SK-N-SH treated with all-trans-retinoic acid at 6 μM for 48 hours (cell line): ENCODE data around the gene PCDHGB3.
"Not testable (repeated sequence)": the region's sequence is repeated elsewhere in the genome, so short reads cannot be mapped to it uniquely, and the experiment has no call there.

Experiments used
- BACH2 ChIP-seq: fragments of 250-450 bp; sonication (Bioruptor Pico); IDR thresholded peaks from 2 replicates; pipeline ENCODE4 v1.9.0; 2021; ENCODE audit warnings: mild to moderate bottlenecking, borderline replicate concordance
- ESRRG ChIP-seq: fragments of 250-450 bp; sonication (Bioruptor Pico); IDR thresholded peaks from 2 replicates; pipeline ENCODE4 v1.6.1; 2021; ENCODE audit warnings: mild to moderate bottlenecking
- PATZ1 ChIP-seq: fragments of 250-450 bp; sonication (Bioruptor Pico); IDR thresholded peaks from 2 replicates; pipeline ENCODE4 v1.8.0; 2020; ENCODE audit warnings: mild to moderate bottlenecking, moderate library complexity, borderline replicate concordance
- POU6F1 ChIP-seq: fragments of 250-450 bp; sonication (Bioruptor Pico); IDR thresholded peaks from 2 replicates; pipeline ENCODE4 v1.8.0; 2021; ENCODE audit warnings: low read depth, mild to moderate bottlenecking, moderate library complexity, borderline replicate concordance
- PPARA ChIP-seq: fragments of 250-450 bp; sonication (Bioruptor Pico); IDR thresholded peaks from 2 replicates; pipeline ENCODE4 v1.5.0; 2020; ENCODE audit warnings: mild to moderate bottlenecking, borderline replicate concordance
- RARB ChIP-seq: fragments of 250-450 bp; sonication (Bioruptor Pico); IDR thresholded peaks from 2 replicates; pipeline ENCODE4 v1.8.0; 2021; ENCODE audit warnings: mild to moderate bottlenecking, moderate library complexity
- TOX ChIP-seq: fragments of 250-450 bp; sonication (Bioruptor Pico); IDR thresholded peaks from 2 replicates; pipeline ENCODE4 v1.8.0; 2021; ENCODE audit warnings: mild to moderate bottlenecking, moderate library complexity, borderline replicate concordance
- TSHZ2 ChIP-seq: fragments of 250-450 bp; sonication (Bioruptor Pico); IDR thresholded peaks from 2 replicates; pipeline ENCODE4 v1.5.0; 2020; ENCODE audit warnings: mild to moderate bottlenecking, moderate library complexity
- ZC3H10 ChIP-seq: fragments of 250-450 bp; sonication (Bioruptor Pico); IDR thresholded peaks from 2 replicates; pipeline ENCODE4 v1.5.1; 2021; ENCODE audit warnings: mild to moderate bottlenecking, moderate library complexity
- ZFP3 ChIP-seq: fragments of 250-450 bp; sonication (Bioruptor Pico); IDR thresholded peaks from 2 replicates; pipeline ENCODE4 v1.5.0; 2020; ENCODE audit warnings: mild to moderate bottlenecking, moderate library complexity
- ZNF70 ChIP-seq: fragments of 450-650 bp; formaldehyde crosslinking; IDR thresholded peaks from 2 replicates; pipeline ENCODE4 v1.5.0; 2020; ENCODE audit warnings: mild to moderate bottlenecking, moderate library complexity

- TF ChIP-seq PPARA (CRISPR knock-in tag); ZNF70 (CRISPR knock-in tag); TOX; PATZ1 (CRISPR knock-in tag); TSHZ2; RARB (CRISPR knock-in tag); ZFP3; ZC3H10; POU6F1 (CRISPR knock-in tag); ESRRG (CRISPR knock-in tag); BACH2 (CRISPR knock-in tag): not testable (repeated sequence)
Measured at GRCh38 chr5:141397756-141398551, 27.9 kb downstream of the PCDHGB3 start, which contains the start of gene PCDHGB5.
